Esophagus squamous epithelium (tissue), 5 donors: Measurements from ENCODE around the gene INHBC. TPM values are rescaled to one million over a fixed set of nuclear protein-coding genes. Genes with fewer than 3 reads are reported as not detected.

Experiments used
- DNase-seq: peaks from one replicate; lab custom pipeline; 2025; lab: John Stamatoyannopoulos, UW
- H3K27ac ChIP-seq, 4 donors: fragments of 200-600 bp; sonication (generic); one replicate each; pipeline ENCODE4 v1.5.1; 2016 to 2019; ENCODE audit warnings: mild to moderate bottlenecking in 1 of 4
- H3K27me3 ChIP-seq, 4 donors: fragments of 200-600 bp; sonication (generic); 1 replicate in 3 of 4; 2 replicates in 1 of 4; pipeline versions ENCODE4 v1.5.1 to v1.6.0; 2017 to 2021; ENCODE audit warnings: antibody characterized with exemption in 1 of 4
- H3K36me3 ChIP-seq, 3 donors: fragments of 200-600 bp; sonication (generic); one replicate each; pipeline ENCODE4 v1.5.1; 2016 to 2019
- H3K4me1 ChIP-seq, 3 donors: fragments of 200-600 bp; sonication (generic); one replicate each; pipeline ENCODE4 v1.5.1; 2017 to 2019
- H3K4me3 ChIP-seq, 4 donors: fragments of 200-600 bp; sonication (generic); 1 replicate in 3 of 4; 2 replicates in 1 of 4; pipeline ENCODE4 v1.5.1; 2016 to 2019; ENCODE audit warnings: mild to moderate bottlenecking in 2 of 4, moderate library complexity in 1 of 4
- H3K9me3 ChIP-seq, 3 donors: fragments of 200-600 bp; sonication (generic); one replicate each; pipeline ENCODE4 v1.5.1; 2016 to 2019
- CTCF ChIP-seq, 6 experiments: fragments of 450-650 bp in 4 of 6; fragments of 200-600 bp in 2 of 6; sonication (generic) in 2 of 6; IDR thresholded peaks; one replicate each; pipeline ENCODE4 v1.5.1; 2016 to 2019; ENCODE audit warnings: antibody characterized with exemption in 6 of 6, mild to moderate bottlenecking in 4 of 6, moderate library complexity in 4 of 6
- POLR2A ChIP-seq, 4 donors: fragments of 450-650 bp; IDR thresholded peaks; one replicate each; pipeline ENCODE4 v1.6.1; 2017; ENCODE audit warnings: antibody characterized with exemption in 4 of 4, mild to moderate bottlenecking in 4 of 4, moderate library complexity in 3 of 4
- WGBS, 2 donors: methylation state at CpG; one replicate each; pipeline ENCODE4 v1.1.5; 2018; 5-methylcytosine and 5-hydroxymethylcytosine counted together
- intact Hi-C: fragments of 100-400 bp; cut with DNase I; formaldehyde crosslinking; loops from one replicate; pipeline ENCODE4 v1.15.0; 2022
- total RNA-seq, 4 donors: library from RNA; depleted of rRNA; stranded (reverse); fragments of >200 nt; gene quantifications; one replicate each; pipeline ENCODE4 v1.1.0, GENCODE V29; 2016
- donor health status: DM: yes; HTN: yes; CAD: no.

INHBC gene
- total RNA-seq, 4 donors from 2014 or later: not detected

GRCh38 chr12:57454566-57455373 lies 20.2 kb downstream of the INHBC start, which contains the start of gene INHBE:
Gene INHBE, plus strand, starts transcription at chr12:57455307. Its CDS starts 230 bp downstream, at chr12:57455537.
- Histone ChIP-seq H3K27me3 (peaks cover 0 to 34% (median 0%) of the 10 kb centered on the region in 4 donors), H3K4me1 (peaks cover 8 to 31% (median 8%) of the 10 kb centered on the region in 3 donors), H3K36me3 (no peaks in the 10 kb centered on the region), H3K27ac (no peak within 1 kb of the TSS), H3K9me3 (no peaks in the 10 kb centered on the region), H3K4me3 (no peak within 1 kb of the TSS)
- intact Hi-C loops: loop anchor here (5.0 to 10.0 kb wide), 2 partner anchors 150 to 187 kb away; no protein-coding TSS in a partner anchor
- TF ChIP-seq POLR2A (IDR thresholded peaks at IDR 0.05): no peak
- TF ChIP-seq CTCF (IDR thresholded peaks at IDR 0.05): no peak
- DNase-seq: no peak
- WGBS, 2 donors: 65 to 83% methylated on average over 4 to 5 of the region's 10 CpGs

- H3K4me3 ChIP-seq: no peak overlapping the region
- peaks cover 16 to 39% (median 16%) of the 10 kb centered on the region in 3 donors for H3K4me1 ChIP-seq
- H3K27me3 ChIP-seq: peaks cover 0 to 42% (median 0%) of the 10 kb centered on the region in 4 donors
- no peak overlapping the region for H3K27ac ChIP-seq
- no peaks in the 10 kb centered on the region for H3K36me3 ChIP-seq
- intact Hi-C loops: loop anchor here (10.0 kb wide), 1 partner anchor 151 kb away; no protein-coding TSS in a partner anchor
- no peak for DNase-seq
- TF ChIP-seq CTCF (IDR thresholded peaks at IDR 0.05) (no peak), POLR2A (IDR thresholded peaks at IDR 0.05) (no peak)
- no peaks in the 10 kb centered on the region for H3K9me3 ChIP-seq
- WGBS, 2 donors: 7 to 46% methylated on average over 2 to 7 of the region's 10 CpGs
Observed at GRCh38 chr12:57455374-57456144, 21.0 kb downstream of the INHBC start.

- H3K4me1 ChIP-seq: peaks cover 22 to 46% (median 22%) of the 10 kb centered on the region in 3 donors
- H3K4me3 ChIP-seq: no peak overlapping the region
- no peaks in the 10 kb centered on the region for H3K36me3 ChIP-seq
- no peaks in the 10 kb centered on the region for H3K9me3 ChIP-seq
- TF ChIP-seq POLR2A (IDR thresholded peaks at IDR 0.05) (no peak), CTCF (IDR thresholded peaks at IDR 0.05) (peak; percentile 17 to 55 (median 40))
- DNase-seq: no peak
- intact Hi-C loops: loop anchor here (10.0 kb wide), 1 partner anchor 151 kb away; no protein-coding TSS in a partner anchor
- H3K27me3 ChIP-seq: peaks cover 0 to 48% (median 0%) of the 10 kb centered on the region in 4 donors
- no peak overlapping the region for H3K27ac ChIP-seq
- 10 to 20% methylated on average over 5 to 12 of the region's 15 CpGs for WGBS, 2 donors
Observed at GRCh38 chr12:57456145-57456700, 21.6 kb downstream of the INHBC start.

- Histone ChIP-seq H3K27ac (no peak overlapping the region), H3K9me3 (no peaks in the 10 kb centered on the region), H3K27me3 (peaks cover 0 to 48% (median 0%) of the 10 kb centered on the region in 4 donors), H3K4me3 (no peak overlapping the region), H3K36me3 (no peaks in the 10 kb centered on the region), H3K4me1 (peaks cover 25 to 53% (median 29%) of the 10 kb centered on the region in 3 donors)
- intact Hi-C loops: loop anchor here (10.0 kb wide), 1 partner anchor 152 kb away; no protein-coding TSS in a partner anchor
- 93 to 94% methylated on average over 4 of the region's 6 CpGs for WGBS, 2 donors
- TF ChIP-seq POLR2A (IDR thresholded peaks at IDR 0.05) (no peak), CTCF (IDR thresholded peaks at IDR 0.05) (no peak)
- no peak for DNase-seq
Observed at GRCh38 chr12:57456737-57457490, 22.3 kb downstream of the INHBC start.
